Chondrocyte (in vitro differentiated cells): ENCODE results near the gene VPS51. TPM values are rescaled to one million over a fixed set of nuclear protein-coding genes. Genes with fewer than 3 reads are reported as not detected.

ENCODE experiments used
- DNase-seq: peaks from one replicate; pipeline ENCODE4 v3.0.0; 2021; ENCODE audit warnings: mixed read lengths, low spot score
- H3K27ac Mint-ChIP-seq: one replicate; pipeline ENCODE4 v1.8.0; 2021; ENCODE audit warnings: mild to moderate bottlenecking, moderate library complexity, mixed read lengths; ENCODE audit not compliant: unreplicated experiment
- H3K27me3 Mint-ChIP-seq: 2 replicates; pipeline ENCODE4 v1.8.0; 2021; ENCODE audit warnings: low read depth, mixed read lengths
- H3K36me3 Mint-ChIP-seq: 2 replicates; pipeline ENCODE4 v1.8.0; 2021; ENCODE audit warnings: low read depth, mixed read lengths
- H3K4me1 Mint-ChIP-seq: 2 replicates; pipeline ENCODE4 v1.8.0; 2021; ENCODE audit warnings: low read depth, mild to moderate bottlenecking, mixed read lengths
- H3K4me3 Mint-ChIP-seq: one replicate; pipeline ENCODE4 v1.8.0; 2021; ENCODE audit warnings: mild to moderate bottlenecking, moderate library complexity, mixed read lengths; ENCODE audit not compliant: unreplicated experiment
- H3K9me3 Mint-ChIP-seq: 2 replicates; pipeline ENCODE4 v1.8.0; 2021; ENCODE audit warnings: low read depth, mixed read lengths
- CTCF ChIP-seq: fragments of 200-600 bp; sonication (generic); IDR thresholded peaks from 2 replicates; pipeline ENCODE4 v1.5.0; 2021; ENCODE audit warnings: antibody characterized with exemption, mild to moderate bottlenecking, moderate library complexity
- microRNA-seq: library from miRNA; unstranded; fragments of <30 nt; microRNA quantifications from one replicate; pipeline ENCODE4 v1.2.0, GENCODE V29; 2020; ENCODE audit warnings: borderline number of aligned reads
- total RNA-seq: library from RNA; stranded (reverse); gene quantifications from 3 replicates; pipeline ENCODE4 v1.2.1, GENCODE V29; 2021

Gene VPS51
- total RNA-seq, 1 donor from 2014 or later = 73.4 TPM

- DNase-seq = no peak
- Mint-ChIP-seq H3K27ac (no peak overlapping the region), H3K27me3 (peaks cover 2% of the 10 kb centered on the region), H3K9me3 (no peaks in the 10 kb centered on the region), H3K4me1 (no peaks in the 10 kb centered on the region), H3K36me3 (no peaks in the 10 kb centered on the region), H3K4me3 (no peak overlapping the region)
- no peak for TF ChIP-seq CTCF
Observed at GRCh38 chr11:65160643-65161042, 64.6 kb downstream of the VPS51 start.

Small RNA genes within 50 kb of the gene (microRNA-seq; reads per million reads assigned to microRNA genes)
- gene MIR6751 = not detected

Other genes with a start within 250 kb of the VPS51 start
- 78.9 to 129 TPM (median 111 TPM) in 3 replicates for gene EHD1, start 217.6 kb upstream of the VPS51 start, total RNA-seq
- 15.2 to 21.9 TPM (median 16.3 TPM) in 3 replicates for gene ATG2A, start 179.0 kb upstream of the VPS51 start, total RNA-seq
- 21.7 to 33.2 TPM (median 29.3 TPM) in 3 replicates for gene PPP2R5B, start 171.5 kb upstream of the VPS51 start, total RNA-seq
- gene GPHA2, start 160.3 kb upstream of the VPS51 start, total RNA-seq = not detected in 3 replicates
- not detected in 3 replicates for gene MAJIN, start 124.1 kb upstream of the VPS51 start, total RNA-seq
- not detected in 3 replicates for gene BATF2, start 99.2 kb upstream of the VPS51 start, total RNA-seq
- 80.1 to 85.5 TPM (median 83.7 TPM) in 3 replicates for gene ARL2, start 82.1 kb upstream of the VPS51 start, total RNA-seq
- gene SNX15, start 68.8 kb upstream of the VPS51 start, total RNA-seq = 21.0 to 26.1 TPM (median 24.9 TPM) in 3 replicates
- 13.1 to 18.2 TPM (median 14.3 TPM) in 3 replicates for gene SAC3D1, start 55.0 kb upstream of the VPS51 start, total RNA-seq
- gene NAALADL1, start 37.7 kb upstream of the VPS51 start, total RNA-seq = not detected in 3 replicates
- gene CDCA5, start 12.2 kb upstream of the VPS51 start, total RNA-seq = 5.5 to 11.4 TPM (median 6.3 TPM) in 3 replicates
- gene ZFPL1, start 12.0 kb upstream of the VPS51 start, total RNA-seq = 48.9 to 53.3 TPM (median 50.0 TPM) in 3 replicates
- 10.3 to 14.4 TPM (median 10.7 TPM) in 3 replicates for gene TM7SF2, start 15.7 kb downstream of the VPS51 start, total RNA-seq
- 7.9 to 8.7 TPM (median 7.9 TPM) in 3 replicates for gene ZNHIT2, start 21.5 kb downstream of the VPS51 start, total RNA-seq
- gene FAU, start 25.9 kb downstream of the VPS51 start, total RNA-seq = 506 to 669 TPM (median 519 TPM) in 3 replicates
- gene MRPL49, start 26.1 kb downstream of the VPS51 start, total RNA-seq = 37.2 to 43.2 TPM (median 40.5 TPM) in 3 replicates
- 47.5 to 53.5 TPM (median 49.2 TPM) in 3 replicates for gene SYVN1, start 38.3 kb downstream of the VPS51 start, total RNA-seq
- gene SPDYC, start 74.0 kb downstream of the VPS51 start, total RNA-seq = not detected in 3 replicates
- 120 to 130 TPM (median 127 TPM) in 3 replicates for gene CAPN1, start 85.7 kb downstream of the VPS51 start, total RNA-seq
- gene POLA2, start 165.7 kb downstream of the VPS51 start, total RNA-seq = 5.7 to 19.0 TPM (median 6.2 TPM) in 3 replicates
- 7.3 to 12.8 TPM (median 12.6 TPM) in 3 replicates for gene CDC42EP2, start 218.7 kb downstream of the VPS51 start, total RNA-seq
- 49.7 to 52.3 TPM (median 49.9 TPM) in 3 replicates for gene DPF2, start 237.6 kb downstream of the VPS51 start, total RNA-seq